ENCODE measurements around the gene RIMKLA.

DNA sequence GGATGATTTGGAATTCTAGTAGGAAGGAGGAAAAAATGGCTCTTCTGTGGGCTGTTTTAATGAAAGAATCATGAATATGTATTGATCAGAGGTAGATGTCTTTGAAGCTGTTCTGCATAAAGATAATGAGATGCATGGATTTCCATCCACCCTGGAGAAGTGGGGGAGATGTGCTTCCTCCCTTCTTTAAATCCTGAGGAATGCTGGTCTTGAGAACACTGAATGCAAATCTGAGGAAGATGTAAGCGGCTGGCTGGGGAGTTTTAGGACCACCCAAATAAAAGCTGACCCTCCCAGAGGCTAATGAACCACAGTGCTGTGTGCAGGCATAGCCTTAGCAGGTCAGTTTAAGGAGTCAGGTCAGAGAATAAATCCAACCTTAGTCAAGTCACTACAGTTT, 37.9 kb downstream of the RIMKLA start:
- TF ChIP-seq, protein P1, sequence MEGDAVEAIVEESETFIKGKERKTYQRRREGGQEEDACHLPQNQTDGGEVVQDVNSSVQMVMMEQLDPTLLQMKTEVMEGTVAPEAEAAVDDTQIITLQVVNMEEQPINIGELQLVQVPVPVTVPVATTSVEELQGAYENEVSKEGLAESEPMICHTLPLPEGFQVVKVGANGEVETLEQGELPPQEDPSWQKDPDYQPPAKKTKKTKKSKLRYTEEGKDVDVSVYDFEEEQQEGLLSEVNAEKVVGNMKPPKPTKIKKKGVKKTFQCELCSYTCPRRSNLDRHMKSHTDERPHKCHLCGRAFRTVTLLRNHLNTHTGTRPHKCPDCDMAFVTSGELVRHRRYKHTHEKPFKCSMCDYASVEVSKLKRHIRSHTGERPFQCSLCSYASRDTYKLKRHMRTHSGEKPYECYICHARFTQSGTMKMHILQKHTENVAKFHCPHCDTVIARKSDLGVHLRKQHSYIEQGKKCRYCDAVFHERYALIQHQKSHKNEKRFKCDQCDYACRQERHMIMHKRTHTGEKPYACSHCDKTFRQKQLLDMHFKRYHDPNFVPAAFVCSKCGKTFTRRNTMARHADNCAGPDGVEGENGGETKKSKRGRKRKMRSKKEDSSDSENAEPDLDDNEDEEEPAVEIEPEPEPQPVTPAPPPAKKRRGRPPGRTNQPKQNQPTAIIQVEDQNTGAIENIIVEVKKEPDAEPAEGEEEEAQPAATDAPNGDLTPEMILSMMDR (IDR thresholded peaks at IDR 0.05; ENCODE audit: low read length): no peak
- no peak for TF ChIP-seq EZH2 (IDR thresholded peaks at IDR 0.05; ENCODE audit: borderline replicate concordance, low read length)

All from OCI-LY1 (cell line).